A673 (cell line): Measurements from ENCODE around the gene ARMC10. TPM values are rescaled to one million over a fixed set of nuclear protein-coding genes. Genes with fewer than 3 reads are reported as not detected.

ENCODE experiments used
- BruUV-seq: library from RNA; stranded (reverse); fragments of 400-500 nt; replicated peaks from 2 replicates; lab custom pipeline; 2021; lab: Mats Ljungman, UMichigan
- CTCF ChIA-PET: fragments of 300-600 bp; sonication (Branson Sonifier 250); formaldehyde crosslinking; loops from one replicate; lab custom pipeline; 2022; ENCODE audit warnings: antibody characterized with exemption; lab: Charles Lee
- POLR2A ChIA-PET: fragments of 300-600 bp; sonication (Branson Sonifier 250); formaldehyde crosslinking; loops from one replicate; lab custom pipeline; 2022; ENCODE audit warnings: antibody characterized with exemption; ENCODE audit not compliant: low non-redundant PET; lab: Charles Lee
- DNase-seq: peaks from one replicate; pipeline ENCODE4 v3.0.0-alpha.2; 2015; ENCODE audit warnings: low spot score
- H3K27ac ChIP-seq: fragments of 200-600 bp; sonication (generic); 2 replicates; pipeline ENCODE4 v1.5.1; 2016; ENCODE audit warnings: mixed run types, low read depth, mild to moderate bottlenecking, mixed read lengths, antibody characterized with exemption, low read length; ENCODE audit not compliant: poor library complexity, severe bottlenecking
- H3K27me3 ChIP-seq: fragments of 200-600 bp; sonication (generic); replicated peaks from 2 replicates; pipeline ENCODE4 v1.6.1; 2017; ENCODE audit warnings: mixed run types, low read depth, mild to moderate bottlenecking, mixed read lengths, antibody characterized with exemption, low read length; ENCODE audit not compliant: insufficient read depth, poor library complexity
- H3K36me3 ChIP-seq: fragments of 200-600 bp; sonication (generic); 2 replicates; pipeline ENCODE4 v1.6.1; 2016; ENCODE audit warnings: mixed run types, mild to moderate bottlenecking, mixed read lengths, antibody characterized with exemption, low read length; ENCODE audit not compliant: insufficient read depth, poor library complexity, severe bottlenecking
- H3K4me1 ChIP-seq: fragments of 200-600 bp; sonication (generic); 2 replicates; pipeline ENCODE4 v1.6.1; 2017; ENCODE audit warnings: mixed run types, mild to moderate bottlenecking, mixed read lengths, antibody characterized with exemption, low read length; ENCODE audit not compliant: insufficient read depth, poor library complexity, severe bottlenecking
- H3K4me3 ChIP-seq: fragments of 200-600 bp; sonication (generic); 2 replicates; pipeline ENCODE4 v1.5.1; 2016; ENCODE audit warnings: low read depth, mixed run types, mild to moderate bottlenecking, mixed read lengths, low read length; ENCODE audit not compliant: poor library complexity, severe bottlenecking
- H3K9me3 ChIP-seq: fragments of 200-600 bp; sonication (generic); 2 replicates; pipeline ENCODE4 v1.6.1; 2016; ENCODE audit warnings: mixed run types, low read depth, mild to moderate bottlenecking, mixed read lengths, antibody characterized with exemption, low read length; ENCODE audit not compliant: poor library complexity, severe bottlenecking
- EZH2 ChIP-seq: fragments of 200-600 bp; sonication (generic); IDR thresholded peaks from 2 replicates; pipeline ENCODE4 v1.6.1; 2017; ENCODE audit warnings: borderline replicate concordance, low read depth, mild to moderate bottlenecking, mixed read lengths, antibody characterized with exemption, low read length; ENCODE audit not compliant: poor library complexity, severe bottlenecking
- intact Hi-C: fragments of 100-400 bp; cut with micrococcal nuclease; formaldehyde crosslinking; loops from one replicate; pipeline ENCODE4 v1.10.0; 2022; ENCODE audit not compliant: unreplicated experiment
- total RNA-seq: library from RNA; stranded (reverse); gene quantifications from 2 replicates; pipeline ENCODE4 v1.2.3, GENCODE V29; 2021
- TF ChIP-seq, protein P1 (sequence below): fragments of 300-800, 200-600 bp; sonication (generic); conservative IDR thresholded peaks from 2 replicates; pipeline ENCODE4 v1.5.1; 2017; ENCODE audit warnings: low read depth, mild to moderate bottlenecking, antibody characterized with exemption, low read length, moderate library complexity, mixed read lengths

ARMC10 gene
- total RNA-seq, 1 experiment from 2014 or later = 32.0 TPM

DNA sequence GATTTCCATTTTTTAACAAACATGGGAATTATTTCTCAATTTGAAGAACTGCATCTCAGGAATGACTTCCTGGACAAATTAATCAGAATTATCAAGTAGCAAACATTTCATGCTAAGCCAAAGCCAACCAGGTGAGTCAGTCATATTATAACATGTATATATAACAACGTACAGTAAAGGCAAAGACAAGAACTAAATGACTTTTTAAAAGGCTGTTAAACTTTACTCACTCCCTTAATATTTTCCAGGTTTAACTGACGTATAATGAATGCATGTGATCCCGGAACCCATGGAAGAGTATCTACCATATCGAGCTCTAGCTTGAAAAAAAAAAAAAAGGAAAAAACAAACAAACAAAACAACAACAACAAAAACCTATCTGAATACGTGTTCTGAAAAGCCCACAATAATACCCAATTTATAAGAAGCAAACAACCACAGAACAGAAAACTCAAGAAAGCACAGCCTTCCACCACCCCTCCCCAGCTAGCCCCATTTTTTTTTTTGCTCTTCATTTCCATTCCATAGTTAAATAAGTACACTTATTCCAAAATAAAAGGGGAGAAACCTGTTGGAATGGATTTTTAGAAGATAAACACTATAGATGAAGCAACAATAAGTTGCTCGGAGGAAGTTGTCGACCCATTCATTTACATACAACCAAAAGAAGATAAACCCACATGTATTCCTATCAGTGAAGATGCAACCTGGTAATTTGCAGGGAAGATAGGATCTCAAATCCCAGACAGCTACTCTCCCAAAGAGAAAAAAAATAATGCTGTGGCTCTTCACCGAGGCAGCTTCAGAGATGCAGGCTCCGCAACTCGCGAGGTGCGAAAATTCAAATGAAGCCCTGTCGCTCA, 73.4 kb downstream of the ARMC10 start:
- H3K27ac ChIP-seq = peak overlapping the region; percentile 95
- H3K4me1 ChIP-seq = peaks cover 18% of the 10 kb centered on the region
- peak overlapping the region; percentile 87 for H3K4me3 ChIP-seq
- no peaks in the 10 kb centered on the region for H3K27me3 ChIP-seq
- no peak for DNase-seq
- ChIA-PET POLR2A (interaction anchor here (0.5 to 0.6 kb wide), 2 partner anchors 8 to 10 kb away, joined by 4 read pairs; no protein-coding TSS in a partner anchor), CTCF (no interaction called here)
- intact Hi-C loops = no loop called here
- BruUV-seq = TSS peak; percentile 51
- H3K36me3 ChIP-seq = no peaks in the 10 kb centered on the region
- no peaks in the 10 kb centered on the region for H3K9me3 ChIP-seq
- TF ChIP-seq, protein P1, sequence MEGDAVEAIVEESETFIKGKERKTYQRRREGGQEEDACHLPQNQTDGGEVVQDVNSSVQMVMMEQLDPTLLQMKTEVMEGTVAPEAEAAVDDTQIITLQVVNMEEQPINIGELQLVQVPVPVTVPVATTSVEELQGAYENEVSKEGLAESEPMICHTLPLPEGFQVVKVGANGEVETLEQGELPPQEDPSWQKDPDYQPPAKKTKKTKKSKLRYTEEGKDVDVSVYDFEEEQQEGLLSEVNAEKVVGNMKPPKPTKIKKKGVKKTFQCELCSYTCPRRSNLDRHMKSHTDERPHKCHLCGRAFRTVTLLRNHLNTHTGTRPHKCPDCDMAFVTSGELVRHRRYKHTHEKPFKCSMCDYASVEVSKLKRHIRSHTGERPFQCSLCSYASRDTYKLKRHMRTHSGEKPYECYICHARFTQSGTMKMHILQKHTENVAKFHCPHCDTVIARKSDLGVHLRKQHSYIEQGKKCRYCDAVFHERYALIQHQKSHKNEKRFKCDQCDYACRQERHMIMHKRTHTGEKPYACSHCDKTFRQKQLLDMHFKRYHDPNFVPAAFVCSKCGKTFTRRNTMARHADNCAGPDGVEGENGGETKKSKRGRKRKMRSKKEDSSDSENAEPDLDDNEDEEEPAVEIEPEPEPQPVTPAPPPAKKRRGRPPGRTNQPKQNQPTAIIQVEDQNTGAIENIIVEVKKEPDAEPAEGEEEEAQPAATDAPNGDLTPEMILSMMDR = no peak
- TF ChIP-seq EZH2 = no peak

Other genes with a start within 250 kb of the ARMC10 start
- 9.2 and 10.0 TPM in 2 replicates for gene LRRC17, start 162.1 kb upstream of the ARMC10 start, total RNA-seq
- 0.15 and 0.37 TPM in 2 replicates for gene FBXL13, start 344 bp upstream of the ARMC10 start, total RNA-seq
- gene NAPEPLD, start 74.0 kb downstream of the ARMC10 start, total RNA-seq = 11.8 and 14.8 TPM in 2 replicates
- 66.8 and 71.7 TPM in 2 replicates for gene PMPCB, start 222.3 kb downstream of the ARMC10 start, total RNA-seq